ENCODE data around the gene PEPD.
A peak's percentile ranks its signal among the peaks of the same experiment; 100 is the strongest.

PEPD gene

DNA sequence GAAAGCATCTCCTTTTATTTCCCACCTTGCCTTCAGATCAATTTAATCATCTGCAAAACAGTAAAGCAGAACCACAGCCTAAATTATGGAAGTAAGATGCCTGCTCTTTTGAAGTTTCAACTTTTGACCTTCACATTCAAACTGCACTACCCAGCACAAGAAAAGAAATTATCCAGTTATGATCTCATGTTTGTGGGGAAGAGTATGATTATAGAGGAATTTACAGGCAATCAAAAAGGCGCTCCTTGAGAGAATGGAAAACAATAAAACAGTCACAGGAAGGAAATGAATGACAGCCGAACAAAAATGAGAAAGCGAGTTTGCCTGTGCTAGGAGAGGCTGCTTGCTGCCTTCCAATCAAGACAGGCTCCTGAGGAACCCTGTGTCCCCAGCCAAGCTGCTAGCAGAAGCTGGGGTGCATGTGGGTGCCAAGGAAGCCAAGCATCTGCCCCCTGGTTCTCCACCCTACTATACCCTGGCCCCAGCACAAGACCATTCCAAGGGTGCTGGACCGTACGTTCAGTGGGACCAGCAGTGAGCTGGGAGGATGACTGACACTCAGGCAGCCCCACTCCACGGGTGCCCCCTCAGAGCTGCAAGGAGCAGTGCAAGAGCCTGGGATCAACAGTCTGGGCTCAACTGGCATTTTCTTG, 47.8 kb downstream of the PEPD start:
- peak in 2 of 56 donors; percentile 11 to 13 for DNase-seq

DNA sequence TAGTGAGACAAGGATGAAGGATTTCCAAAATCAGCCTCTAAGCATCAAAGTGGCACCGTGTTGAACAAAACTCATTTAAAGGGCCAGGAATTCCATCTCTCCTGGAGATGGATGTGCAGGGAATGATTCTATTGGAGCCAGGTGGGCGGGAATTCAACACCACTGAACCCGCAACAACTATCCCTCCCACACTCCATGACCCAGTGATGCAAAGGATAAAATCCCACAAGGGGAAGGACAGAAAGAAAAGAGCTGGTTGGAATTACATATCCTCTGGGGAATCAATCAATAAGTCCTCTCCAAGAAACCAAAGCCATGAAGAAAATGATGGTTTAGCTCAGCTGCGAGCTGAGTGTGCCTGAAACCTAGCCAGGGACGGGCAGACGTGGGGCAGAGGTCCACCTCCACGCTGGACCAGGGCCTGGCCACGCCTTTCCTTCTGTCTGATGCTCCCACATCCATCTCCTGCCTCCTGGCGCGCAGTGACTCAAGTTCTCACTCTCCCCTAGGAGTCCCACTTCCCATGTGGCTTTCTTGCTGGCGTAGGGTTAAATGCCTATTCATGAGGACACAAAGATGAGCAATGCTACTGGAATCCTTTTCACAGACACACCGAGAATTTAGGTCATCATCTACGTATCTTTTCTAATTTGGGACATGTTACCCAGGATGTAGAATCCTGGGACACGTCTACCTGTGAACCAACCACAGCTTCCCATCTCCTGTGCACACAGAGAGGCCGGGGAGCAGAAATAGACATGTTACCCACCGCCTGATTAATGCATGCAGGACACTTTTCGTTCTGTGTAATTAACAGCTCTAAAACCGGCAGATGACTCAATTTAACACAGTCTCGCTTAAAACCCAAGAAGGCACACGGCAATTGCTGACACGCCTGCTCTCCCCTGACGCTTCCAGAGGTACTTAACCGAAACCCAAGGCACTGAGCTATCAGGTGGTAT, 48.6 kb downstream of the PEPD start:
- peak in 17 of 56 donors; percentile 12 to 73 (median 40) for DNase-seq

DNA sequence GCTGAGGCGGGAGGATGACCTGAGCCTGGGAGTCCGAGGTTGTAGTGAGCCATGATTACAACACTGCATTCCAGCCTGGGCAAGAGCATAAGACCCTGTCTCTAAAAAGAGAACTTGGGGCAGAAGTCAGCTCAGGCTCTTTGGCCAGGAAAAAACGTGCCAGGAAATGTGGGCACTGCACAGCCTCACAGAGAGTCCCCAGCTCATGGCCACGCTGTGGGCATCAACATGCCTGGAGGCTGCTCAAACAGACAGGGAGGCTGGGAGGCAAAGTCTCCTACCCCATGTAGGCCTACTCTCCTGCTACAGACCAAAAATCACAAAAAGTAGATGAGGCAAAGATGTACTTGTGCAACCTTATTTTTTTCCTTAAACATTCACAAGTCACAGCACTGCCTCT, 49.4 kb downstream of the PEPD start:
- no peak for DNase-seq

DNA sequence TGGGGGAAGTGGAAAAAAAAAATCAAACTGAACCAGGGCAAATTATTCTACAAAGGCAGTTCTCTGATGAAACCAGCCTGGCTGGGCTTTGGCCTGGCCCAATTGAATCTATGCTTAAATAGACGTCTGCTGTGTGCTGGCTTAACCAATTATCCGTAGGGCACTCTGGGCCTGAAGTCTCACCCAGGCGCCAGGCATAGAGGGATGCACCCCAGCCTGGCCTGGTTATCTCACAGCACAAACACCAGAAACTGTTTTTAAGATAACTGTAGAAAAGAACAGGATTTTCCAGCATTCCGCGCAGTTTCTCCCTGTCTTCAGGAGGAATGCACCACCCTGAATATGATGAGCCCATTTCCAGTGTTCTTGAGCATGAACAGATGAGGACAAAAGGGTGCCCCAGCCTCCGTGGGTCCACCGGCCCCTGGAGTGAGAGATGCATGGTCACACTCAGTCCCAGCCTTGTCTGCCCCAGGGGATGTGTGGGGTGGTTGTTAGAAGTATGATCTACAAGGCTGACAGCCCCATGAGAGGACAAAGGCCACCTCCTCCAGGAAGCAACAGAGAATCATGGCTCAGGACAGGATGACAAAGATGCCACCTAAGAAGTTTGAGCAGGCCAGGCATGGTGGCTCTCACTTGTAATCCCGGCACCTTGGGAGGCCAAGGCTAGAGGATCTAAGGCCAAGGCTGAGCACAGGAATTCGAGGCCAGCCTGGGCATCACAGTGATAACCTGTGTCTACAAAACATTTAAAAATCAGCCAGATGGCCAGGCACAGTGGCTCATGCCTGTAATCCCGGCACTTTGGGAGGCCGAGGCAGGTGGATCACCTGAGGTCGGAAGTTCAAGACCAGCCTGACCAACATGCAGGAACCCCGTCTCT, 50.2 kb downstream of the PEPD start:
- no peak for DNase-seq

DNA sequence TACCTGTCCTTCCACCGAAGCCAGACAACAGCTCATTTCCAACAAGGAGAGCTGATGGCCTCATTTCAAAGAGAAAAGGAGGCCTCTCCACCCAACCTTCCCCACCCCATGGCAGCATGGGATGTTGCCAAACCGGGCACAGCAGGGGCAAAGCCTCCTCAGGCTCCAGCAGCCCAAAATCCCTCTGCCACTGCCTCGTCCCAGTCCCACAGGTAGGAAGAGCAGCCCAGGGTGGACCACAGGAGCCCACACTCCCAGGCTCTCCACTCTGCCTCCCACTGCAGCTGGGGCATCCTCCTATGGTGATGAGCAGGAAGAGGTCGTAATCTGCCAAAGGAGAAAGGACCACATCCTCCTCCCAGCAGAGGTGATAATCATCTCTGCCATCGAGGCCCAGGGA, 50.9 kb downstream of the PEPD start:
- no peak for DNase-seq

DNA sequence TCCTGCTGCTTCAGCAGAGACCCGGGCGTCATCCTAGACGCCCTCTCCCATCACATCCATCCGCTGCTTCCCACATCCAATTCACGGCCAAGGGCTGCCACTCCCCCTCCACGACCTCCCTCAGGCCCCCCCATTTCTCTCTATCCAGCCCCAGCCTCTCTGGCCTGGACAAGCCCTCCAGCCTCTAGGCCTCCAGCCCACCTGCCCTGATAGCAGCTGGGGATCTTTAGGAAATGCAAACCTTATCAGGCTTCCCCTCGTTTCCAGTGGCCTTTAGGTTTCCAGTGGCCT, 51.6 kb downstream of the PEPD start:
- DNase-seq, result no peak

DNA sequence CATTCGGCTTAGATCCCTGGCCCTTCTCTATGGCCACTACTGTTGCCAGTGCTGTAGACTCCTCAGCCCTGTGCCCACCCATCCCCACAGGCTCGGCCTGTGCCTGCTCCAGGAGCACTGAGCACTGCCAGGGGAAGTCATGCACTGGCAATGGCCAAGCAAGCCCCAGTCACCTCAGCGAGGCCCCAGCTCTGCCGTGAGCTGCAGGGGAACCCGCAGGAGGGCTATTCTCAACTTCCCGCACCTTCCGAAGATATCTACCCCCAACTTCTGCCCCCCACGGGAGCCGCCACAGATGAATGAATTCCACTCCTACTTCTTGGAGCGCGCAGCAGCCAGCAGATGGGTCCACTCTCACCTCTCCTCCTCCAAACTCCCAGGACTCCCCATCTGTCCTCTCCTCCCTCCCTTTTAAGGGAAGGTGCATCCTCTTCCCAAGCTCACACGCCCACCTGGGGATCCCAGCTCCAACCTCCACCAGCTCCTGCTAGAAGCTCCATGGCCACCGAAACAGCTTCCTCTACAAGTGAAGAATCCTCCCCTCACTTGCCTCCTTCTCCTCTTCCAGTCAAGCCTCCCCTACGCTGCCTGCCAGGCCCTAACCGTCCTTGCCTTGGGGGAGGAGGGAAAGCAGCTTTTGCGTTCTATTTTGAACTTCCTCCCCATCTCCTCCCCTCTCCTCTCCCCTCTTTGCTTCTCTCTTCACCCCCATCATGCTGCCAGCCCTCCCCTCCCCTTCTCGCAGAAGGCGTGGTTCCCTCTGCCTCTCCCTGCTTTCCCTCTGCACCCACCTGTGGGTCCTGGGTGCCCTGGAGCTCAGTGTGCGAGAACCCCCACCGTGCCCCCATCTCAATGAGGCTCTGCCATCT, 52.2 kb downstream of the PEPD start:
- DNase-seq, result peak in 2 of 56 donors; percentile 21 to 30

DNA sequence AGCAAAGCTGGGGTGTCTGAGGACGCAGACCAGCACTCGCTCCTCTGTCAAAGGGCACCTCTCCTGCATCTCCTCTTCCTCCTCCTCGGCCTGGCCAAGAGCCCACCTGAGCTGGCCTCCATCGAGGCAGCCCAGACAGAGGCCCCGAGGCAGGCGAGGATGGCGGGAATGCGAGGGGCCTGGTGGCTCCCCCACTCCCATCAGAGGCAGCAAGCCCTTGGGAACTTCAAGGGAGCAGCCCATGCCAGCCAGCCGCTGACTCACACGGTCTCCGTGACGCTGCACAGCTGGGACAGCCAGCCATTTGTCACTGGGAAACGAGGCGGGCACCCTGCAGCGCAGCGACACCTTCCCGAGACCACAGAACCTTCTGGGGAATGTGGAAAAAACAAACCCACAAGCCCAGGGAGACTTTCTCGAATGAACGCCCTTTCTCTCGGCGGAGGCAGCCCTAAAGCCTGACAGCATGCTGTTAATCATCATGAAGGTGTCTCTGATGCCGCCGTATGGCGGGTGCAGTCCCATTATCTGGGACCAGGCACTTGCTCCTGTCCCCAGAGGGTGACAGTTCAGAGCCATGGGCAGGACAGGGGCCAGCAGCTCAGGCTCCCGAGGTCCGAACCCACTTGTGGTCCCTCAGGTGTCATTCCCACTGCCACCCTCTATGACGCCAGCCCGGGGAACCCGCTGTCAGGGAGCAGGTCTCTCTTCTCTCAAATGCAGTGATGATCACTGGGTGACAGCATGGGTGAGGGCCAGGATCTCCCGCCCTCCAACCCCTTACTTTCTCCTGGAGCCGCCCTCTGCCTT, 53.0 kb downstream of the PEPD start:
- DNase-seq, result peak in 2 of 56 donors; percentile 8 to 16

DNA sequence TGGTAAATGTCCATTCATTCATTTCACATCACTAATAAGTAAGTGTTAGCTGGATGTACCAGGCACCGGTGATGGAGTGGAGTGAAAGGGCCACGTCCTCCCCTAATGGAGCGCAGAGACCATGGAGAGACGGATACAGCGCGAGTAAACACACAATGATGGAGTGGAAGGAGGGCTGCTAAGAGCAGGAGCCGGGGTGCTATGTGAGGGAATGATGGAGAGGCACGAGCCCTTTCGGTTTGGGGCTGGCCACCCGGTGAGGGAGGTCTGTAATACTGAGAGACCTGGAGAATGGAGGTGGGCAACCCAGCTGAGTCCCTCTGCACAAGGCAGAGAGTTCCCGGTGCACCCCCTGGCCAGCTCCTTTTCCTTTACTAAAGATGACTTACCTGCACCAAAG, 53.7 kb downstream of the PEPD start:
- DNase-seq, result no peak

DNA sequence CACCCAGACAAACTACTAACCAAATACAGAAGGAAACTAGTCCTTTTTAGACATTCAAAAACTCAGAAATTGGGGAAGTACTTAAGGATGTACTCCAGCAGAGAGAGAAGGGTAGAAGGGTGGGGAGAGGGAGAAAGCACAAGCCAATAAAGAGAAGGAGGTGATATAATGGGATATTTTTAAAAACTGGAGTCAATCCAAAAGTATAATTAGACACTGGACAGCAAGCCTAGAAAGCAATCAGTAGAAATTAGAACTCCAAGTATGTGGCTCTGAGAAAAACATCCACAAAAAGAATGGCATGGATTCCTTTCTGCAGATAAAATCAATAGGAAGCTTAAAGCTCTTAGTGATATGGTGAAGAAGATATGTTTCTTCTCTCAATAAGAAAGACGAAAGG, 55.8 kb downstream of the PEPD start:
- DNase-seq, result no peak

DNA sequence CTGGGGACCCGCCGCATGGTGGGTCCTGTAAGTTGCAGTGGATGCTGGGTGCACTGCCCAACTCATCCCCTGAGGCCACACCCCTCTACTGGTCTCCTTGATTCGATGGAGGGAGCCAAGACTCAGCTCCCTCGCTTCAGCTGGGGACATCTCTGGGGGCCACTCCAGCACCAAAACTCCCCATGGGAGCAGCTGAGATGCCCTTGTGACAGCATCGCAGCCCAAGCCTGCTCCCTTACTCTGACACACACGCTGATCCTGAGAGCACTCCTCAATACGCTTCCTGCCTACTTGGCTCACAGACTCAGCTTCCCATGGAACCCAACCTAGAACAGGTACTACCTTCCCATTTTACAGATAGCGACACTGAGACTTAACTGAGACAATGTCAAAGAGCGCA, 56.2 kb downstream of the PEPD start:
- DNase-seq, result no peak

DNA sequence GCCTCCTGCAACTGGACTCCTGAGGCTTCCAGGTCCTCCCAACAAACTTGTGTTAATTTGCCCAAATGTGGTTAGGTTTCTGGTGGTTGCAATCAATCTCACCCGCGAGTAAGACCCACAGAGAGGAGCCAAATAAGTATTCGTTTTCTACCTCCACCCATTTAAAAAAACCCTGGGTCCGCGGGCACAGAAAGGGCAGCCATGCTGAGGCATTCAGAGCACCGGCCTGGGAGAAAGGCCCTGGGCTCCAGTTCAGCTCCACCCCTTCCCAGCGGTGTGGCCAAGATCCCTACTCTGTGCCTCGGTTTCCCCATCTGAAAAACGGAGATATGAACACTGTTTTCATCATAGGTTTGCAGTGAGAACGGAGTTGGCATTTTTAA, 56.9 kb downstream of the PEPD start:
- DNase-seq, result no peak

DNA sequence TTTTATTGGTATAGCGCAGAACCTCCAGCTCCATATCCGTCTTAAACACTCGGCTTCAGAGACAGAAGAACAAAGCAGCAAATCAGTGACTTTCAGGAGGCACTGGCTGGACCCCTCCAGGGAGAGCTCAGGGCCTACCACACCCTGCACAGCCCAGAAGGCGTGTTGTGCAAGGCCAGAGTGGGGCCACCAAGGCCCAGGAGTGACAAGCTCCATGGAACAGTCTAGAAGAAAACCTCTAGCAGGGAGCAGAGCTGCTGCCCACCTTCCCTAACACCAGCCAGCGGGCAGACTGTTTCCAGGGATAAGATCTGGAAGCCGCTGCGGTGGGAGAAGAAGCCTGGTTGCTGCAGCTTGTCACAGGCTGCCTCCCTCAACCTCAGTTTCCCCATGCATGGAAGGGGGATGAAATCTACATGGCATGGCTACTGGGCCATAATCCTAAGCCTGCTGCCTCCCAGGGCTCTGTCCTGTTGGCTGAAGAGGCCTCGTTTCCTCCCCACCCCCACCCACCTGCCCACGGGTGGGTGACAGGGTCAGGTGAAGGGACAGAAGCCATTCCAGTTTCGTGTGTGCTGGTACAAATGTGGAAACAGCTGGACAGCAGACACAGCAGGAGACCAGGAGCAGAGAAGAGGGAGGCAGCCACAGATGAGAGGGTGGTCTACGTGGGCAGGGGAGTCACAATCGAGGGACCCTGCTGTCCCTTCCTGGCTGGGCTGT, 57.4 kb downstream of the PEPD start:
- DNase-seq, result no peak

DNA sequence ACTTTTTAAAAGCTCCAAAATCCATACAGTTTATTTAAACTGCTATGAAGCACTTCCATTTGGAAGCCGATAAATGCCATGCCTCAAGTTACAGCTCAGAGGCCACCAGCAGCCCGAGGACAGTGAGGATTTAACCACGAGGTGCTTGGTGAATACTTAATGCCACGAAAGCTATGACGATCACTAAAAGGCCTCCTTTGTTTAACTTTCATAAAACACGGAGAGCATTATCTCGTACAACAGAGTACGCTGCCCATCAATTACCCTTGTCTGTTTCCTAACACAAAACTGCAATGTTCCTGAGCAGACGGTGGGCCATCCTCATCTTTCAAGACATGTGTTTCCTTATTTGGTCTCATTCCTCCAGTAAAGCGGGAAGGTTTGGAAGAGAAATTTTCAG, 58.4 kb downstream of the PEPD start:
- DNase-seq, result peak in 2 of 56 donors; percentile 13 to 42

DNA sequence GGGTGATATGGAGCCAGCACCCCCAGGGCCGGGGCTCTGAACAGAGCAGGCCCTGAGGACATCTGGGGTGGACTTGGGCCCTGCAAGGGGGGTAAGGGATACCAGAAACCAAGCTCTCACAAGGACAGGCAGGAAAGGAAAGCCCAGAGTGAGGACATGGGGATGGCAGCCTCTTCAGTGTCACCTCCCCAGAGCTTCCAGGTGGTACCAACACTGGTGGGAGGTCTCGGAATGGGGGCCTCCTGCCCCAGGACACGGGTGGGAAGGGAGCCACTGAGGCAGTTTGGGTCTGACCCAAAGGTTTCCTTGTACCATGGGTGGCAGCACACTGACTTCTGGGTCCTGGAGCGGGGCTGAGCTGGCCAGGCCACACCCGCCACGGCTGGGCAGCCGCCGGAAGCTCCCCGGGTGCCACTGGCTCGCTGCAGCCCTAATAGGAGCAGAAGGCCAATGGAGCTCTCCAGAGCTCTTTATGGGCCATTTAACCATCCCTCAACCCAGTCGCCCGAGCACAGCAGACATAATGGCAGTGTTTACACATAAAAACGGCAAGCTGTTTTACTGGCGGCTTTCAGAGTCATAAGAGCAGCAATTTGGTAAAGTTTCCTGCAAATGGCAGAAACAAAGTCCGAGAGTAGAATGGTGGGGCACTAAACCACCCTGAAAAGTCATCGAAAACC, 59.3 kb downstream of the PEPD start:
- no peak for DNase-seq

DNA sequence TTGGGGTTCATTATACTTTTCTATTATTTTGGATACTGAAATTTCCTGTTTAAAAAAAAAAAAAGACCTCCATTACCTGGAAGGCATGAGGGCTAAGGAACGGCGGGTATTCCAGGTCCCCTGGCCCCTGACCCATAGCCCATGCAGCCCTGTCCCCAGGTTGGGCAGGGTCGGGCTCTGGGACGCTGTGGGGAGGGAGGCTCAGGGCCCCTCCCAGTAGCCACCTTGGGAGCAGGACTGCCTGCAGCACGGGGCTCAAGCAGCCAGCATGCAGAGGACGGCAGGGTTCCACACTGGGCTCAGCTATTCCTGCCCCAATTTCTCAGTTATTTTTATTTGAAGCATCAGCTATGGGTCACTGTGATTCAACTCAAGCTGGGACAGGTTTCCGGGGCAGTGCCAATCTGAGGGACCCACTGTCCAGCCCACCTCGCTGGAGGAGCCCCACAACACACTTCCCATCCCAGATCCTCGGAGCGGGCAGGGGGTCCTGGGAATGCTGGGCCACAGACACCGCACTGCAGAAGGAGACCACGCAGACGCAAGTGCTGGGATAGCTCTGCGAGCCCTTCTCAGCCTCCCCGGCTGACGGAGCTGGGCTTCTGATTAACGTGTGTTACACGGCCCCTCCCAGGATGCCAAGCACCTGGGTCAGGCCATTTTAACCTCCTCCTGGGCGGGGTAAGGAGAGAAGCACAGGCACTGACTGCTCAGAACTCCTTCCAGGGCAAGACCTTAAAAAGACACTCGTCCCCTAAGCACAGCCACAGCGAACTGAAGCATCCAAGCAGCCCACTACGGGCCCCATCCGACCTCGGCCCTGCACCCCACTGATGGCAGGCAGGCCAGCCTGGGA, 60.1 kb downstream of the PEPD start:
- DNase-seq, result no peak

DNA sequence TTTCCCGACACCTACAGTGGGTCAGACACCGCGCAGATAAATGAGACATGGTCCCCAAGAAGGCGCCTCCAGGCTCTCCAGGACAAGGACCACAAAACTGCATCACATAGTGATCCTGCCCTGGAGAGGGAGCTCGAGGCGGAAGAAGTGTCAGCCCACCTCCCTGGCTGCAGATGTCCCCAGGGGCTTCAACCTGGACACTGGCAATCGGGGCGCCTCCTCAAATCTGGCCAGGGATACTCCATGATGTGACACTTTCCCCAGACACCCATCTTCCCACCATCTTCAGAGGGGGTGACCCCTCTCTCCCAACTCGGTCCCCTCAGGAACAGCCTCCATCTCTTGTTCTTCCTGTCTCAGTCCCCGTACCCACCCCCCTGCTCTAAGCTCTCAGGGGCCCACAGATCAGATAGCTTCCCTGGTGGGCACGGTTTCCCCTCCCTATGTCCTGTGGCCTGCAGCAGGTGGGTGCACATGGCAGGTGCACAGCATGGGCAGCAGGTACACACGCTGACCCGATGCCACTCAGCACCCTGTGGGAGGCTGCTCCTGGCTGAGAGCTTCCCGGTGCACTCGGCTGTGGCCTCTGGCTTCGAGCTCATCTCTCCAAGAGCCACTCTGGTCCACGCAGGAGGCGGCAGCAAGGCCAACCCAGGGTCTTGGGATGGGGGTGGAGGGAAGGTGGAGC, 61.2 kb downstream of the PEPD start:
- no peak for DNase-seq
